Kidney epithelial cell (primary cell): ENCODE results near the gene GRB10. TPM values are rescaled to one million over a fixed set of nuclear protein-coding genes. Genes with fewer than 3 reads are reported as not detected.

Experiments
- DNase-seq: peaks from one replicate; pipeline ENCODE4 v3.0.0-alpha.2; 2010; ENCODE audit warnings: low read depth
- H3K27me3 ChIP-seq: 2 replicates; pipeline ENCODE4 v1.6.0; 2011; ENCODE audit warnings: low read length; ENCODE audit not compliant: control insufficient read depth, insufficient read depth
- H3K36me3 ChIP-seq: 2 replicates; pipeline ENCODE4 v1.5.1; 2011; ENCODE audit warnings: low read length; ENCODE audit not compliant: control insufficient read depth, insufficient read depth
- H3K4me3 ChIP-seq: 2 replicates; pipeline ENCODE4 v1.5.1; 2011; ENCODE audit warnings: low read depth, mild to moderate bottlenecking, control low read depth, low read length
- CTCF ChIP-seq: IDR thresholded peaks from 2 replicates; pipeline ENCODE4 v1.5.1; 2011; ENCODE audit warnings: mild to moderate bottlenecking, moderate library complexity, low read length, control low read depth, inconsistent platforms; ENCODE audit not compliant: insufficient read depth, poor library complexity, severe bottlenecking
- total RNA-seq: library from RNA; depleted of rRNA; stranded (reverse); fragments of >200 nt; gene quantifications from 2 replicates; pipeline ENCODE4 v1.2.3, GENCODE V29; 2015

Gene GRB10
- total RNA-seq, 1 donor from 2014 or later = 86.3 TPM

DNA sequence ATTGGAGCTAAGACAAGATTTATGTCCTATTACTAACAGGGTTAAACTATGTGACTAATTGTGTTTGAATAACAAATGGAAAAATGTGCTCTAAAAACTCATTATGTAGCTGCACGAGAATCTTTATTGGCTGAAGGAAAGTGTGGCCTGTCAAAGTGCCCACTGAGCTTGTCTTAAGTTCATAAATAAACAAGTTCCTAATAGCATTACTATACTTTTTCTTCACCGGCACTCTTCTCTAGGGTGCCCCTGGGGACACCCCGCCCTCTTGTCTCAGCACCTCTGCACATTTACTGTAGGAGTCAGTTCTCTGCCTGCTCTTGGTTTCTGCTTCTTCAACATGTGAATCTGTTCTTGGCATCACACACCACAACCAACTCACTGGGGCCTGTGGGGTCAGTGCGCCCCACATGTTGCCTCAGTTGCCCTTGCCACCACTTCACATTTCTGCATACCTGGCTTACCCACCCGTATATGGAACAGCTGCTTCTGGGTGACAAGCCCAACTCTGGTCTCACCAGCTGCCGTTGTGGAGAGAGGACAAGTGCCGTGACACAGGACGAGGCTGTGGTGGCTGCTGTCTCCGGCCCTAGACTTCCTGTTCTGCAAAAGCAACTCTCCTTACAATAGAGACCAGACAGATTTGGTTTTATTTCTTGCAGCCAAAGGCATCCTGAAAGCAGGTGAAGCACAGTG lies 121.2 kb downstream of the GRB10 start:
- Histone ChIP-seq H3K36me3 (peaks cover 1% of the 10 kb centered on the region), H3K27me3 (no peaks in the 10 kb centered on the region), H3K4me3 (no peak overlapping the region)
- no peak for DNase-seq
- no peak for TF ChIP-seq CTCF

- Histone ChIP-seq H3K27me3 (no peaks in the 10 kb centered on the region), H3K4me3 (no peak overlapping the region), H3K36me3 (peaks cover 1% of the 10 kb centered on the region)
- no peak for DNase-seq
- TF ChIP-seq CTCF = no peak
Observed at GRCh38 chr7:50660830-50661175, 121.9 kb downstream of the GRB10 start.

- Histone ChIP-seq H3K4me3 (no peak overlapping the region), H3K36me3 (peaks cover 1% of the 10 kb centered on the region), H3K27me3 (no peaks in the 10 kb centered on the region)
- no peak for DNase-seq
- no peak for TF ChIP-seq CTCF
Observed at GRCh38 chr7:50660040-50660829, 122.5 kb downstream of the GRB10 start.

DNA sequence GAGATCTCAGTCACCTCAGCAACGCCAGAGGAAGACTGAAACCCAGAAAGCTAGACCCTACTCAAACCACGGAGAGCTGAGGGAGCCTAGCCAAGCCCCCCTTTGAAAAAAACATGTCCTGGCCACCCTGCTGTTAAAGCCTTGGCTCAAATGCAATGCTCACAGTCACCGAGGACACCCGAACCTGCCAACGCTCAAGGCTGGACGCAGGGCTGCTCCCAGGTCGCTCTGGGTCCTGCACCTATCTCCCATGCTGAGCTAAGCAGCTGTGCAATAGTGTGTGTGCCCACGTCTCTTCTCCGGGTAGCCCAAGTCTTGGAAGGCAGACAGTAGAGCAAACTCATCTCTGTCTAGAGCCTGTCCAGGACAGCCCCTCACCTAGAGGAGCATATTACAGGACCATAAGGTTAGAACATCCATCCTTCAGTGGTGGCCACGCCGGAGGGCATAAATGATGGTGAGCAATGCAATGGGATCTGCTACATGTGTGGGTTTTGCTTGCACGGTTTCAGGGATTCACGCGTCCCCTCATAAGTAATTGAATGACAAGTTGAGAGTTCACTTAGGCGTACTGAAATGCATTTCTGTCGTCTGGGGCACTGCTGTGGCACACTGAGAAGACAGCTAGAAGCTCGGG lies 123.2 kb downstream of the GRB10 start:
- DNase-seq = no peak
- peaks cover 1% of the 10 kb centered on the region for H3K36me3 ChIP-seq
- H3K4me3 ChIP-seq = no peak overlapping the region
- no peak for TF ChIP-seq CTCF
- no peaks in the 10 kb centered on the region for H3K27me3 ChIP-seq

- H3K4me3 ChIP-seq = no peak overlapping the region
- no peaks in the 10 kb centered on the region for H3K27me3 ChIP-seq
- H3K36me3 ChIP-seq = peaks cover 1% of the 10 kb centered on the region
- TF ChIP-seq CTCF = no peak
- no peak for DNase-seq
Observed at GRCh38 chr7:50658696-50659095, 124.0 kb downstream of the GRB10 start.
